ENCODE data around the gene UTP18.

DNA sequence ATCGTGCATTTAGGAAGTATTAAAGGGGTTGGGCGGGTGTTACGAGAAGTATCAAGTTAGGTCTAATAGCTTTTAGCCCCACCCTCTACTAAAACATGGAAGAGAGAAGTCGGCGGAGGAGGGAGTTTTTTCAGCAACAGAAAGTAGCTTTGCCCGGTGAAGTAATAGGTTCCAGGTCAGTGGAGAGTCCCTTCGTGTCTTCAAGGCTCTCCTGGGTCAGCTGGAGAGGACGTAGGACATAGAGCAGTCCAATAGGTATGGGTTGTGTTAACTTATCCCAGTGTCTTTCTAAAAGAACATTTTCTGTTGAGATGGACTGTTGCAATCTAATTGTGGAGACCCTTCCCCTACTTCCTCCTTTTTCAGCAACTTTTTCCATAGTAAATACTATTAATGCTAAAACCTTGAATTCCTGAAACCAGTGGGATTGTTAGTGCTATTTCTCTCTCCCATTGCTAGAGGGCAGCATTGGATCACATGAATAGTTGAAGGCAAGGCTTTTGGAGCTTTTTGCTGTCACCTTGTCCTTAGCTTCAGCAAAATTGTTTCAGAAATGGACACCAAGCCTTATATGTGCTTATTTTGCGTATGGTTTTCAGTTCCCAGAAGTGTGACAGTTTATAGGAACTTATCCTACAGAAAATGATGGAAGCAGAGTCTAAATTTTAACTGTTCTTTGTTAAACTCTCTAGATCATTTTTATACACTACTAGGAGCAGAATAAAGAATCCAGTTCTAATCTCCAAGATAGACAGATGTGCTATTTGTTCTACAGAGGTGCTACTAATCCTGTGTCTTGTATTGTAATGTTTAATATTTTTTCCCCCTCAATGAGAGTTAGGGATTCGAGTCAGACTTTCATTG, 38.4 kb downstream of the UTP18 start:
- peak; percentile 80 for TF ChIP-seq CTCF (IDR thresholded peaks at IDR 0.05; ENCODE audit: poor library complexity)
- no peak for TF ChIP-seq EZH2 (IDR thresholded peaks at IDR 0.05; ENCODE audit: borderline replicate concordance)

Data from hepatocyte (in vitro differentiated cells).